ENCODE data around the gene SPTBN1. TPM values are rescaled to one million over a fixed set of nuclear protein-coding genes. Genes with fewer than 3 reads are reported as not detected.

Gene SPTBN1
- total and polyA plus RNA-seq, 2 experiments from 2014 or later: 125 to 435 TPM

- no peak for DNase-seq (ENCODE audit: low read depth in 1 of 2, low spot score in 1 of 2)
Observed at GRCh38 chr2:54564439-54564838, 108.3 kb downstream of the SPTBN1 start.

GRCh38 chr2:54565551-54565950, 109.4 kb downstream of the SPTBN1 start:
- no peak for DNase-seq (ENCODE audit: low read depth in 1 of 2, low spot score in 1 of 2)

More at GRCh38 chr2:54564439-54564838, 108.3 kb downstream of the SPTBN1 start:
- peak overlapping the region; percentile 77 for H3K27ac ChIP-seq
- H3K27me3 ChIP-seq: no peaks in the 10 kb centered on the region
- TF ChIP-seq CTCF (IDR thresholded peaks at IDR 0.05; ENCODE audit: low read depth, low read length): no peak
- H3K4me3 ChIP-seq: no peak overlapping the region
- peaks cover 71% of the 10 kb centered on the region for H3K4me1 ChIP-seq (ENCODE audit: low read depth)
- H3K36me3 ChIP-seq: no peaks in the 10 kb centered on the region
- no peaks in the 10 kb centered on the region for H3K9me3 ChIP-seq (ENCODE audit: low read depth)

GRCh38 chr2:54566896-54567295, 110.8 kb downstream of the SPTBN1 start:
- H3K9me3 ChIP-seq (ENCODE audit: low read depth): no peaks in the 10 kb centered on the region
- H3K4me1 ChIP-seq (ENCODE audit: low read depth): peaks cover 73% of the 10 kb centered on the region
- no peaks in the 10 kb centered on the region for H3K36me3 ChIP-seq
- H3K4me3 ChIP-seq: no peak overlapping the region
- TF ChIP-seq CTCF (IDR thresholded peaks at IDR 0.05; ENCODE audit: low read depth, low read length): no peak
- no peak overlapping the region for H3K27ac ChIP-seq
- no peaks in the 10 kb centered on the region for H3K27me3 ChIP-seq
- DNase-seq (ENCODE audit: low read depth in 1 of 2, low spot score in 1 of 2): no peak

More at GRCh38 chr2:54565551-54565950, 109.4 kb downstream of the SPTBN1 start:
- Histone ChIP-seq H3K9me3 (ENCODE audit: low read depth) (no peaks in the 10 kb centered on the region), H3K4me1 (ENCODE audit: low read depth) (peaks cover 72% of the 10 kb centered on the region), H3K4me3 (no peak overlapping the region), H3K36me3 (no peaks in the 10 kb centered on the region), H3K27me3 (no peaks in the 10 kb centered on the region), H3K27ac (peak overlapping the region; percentile 77)
- TF ChIP-seq CTCF (IDR thresholded peaks at IDR 0.05; ENCODE audit: low read depth, low read length): no peak

- no peaks in the 10 kb centered on the region for H3K36me3 ChIP-seq
- H3K4me3 ChIP-seq: no peak overlapping the region
- H3K27me3 ChIP-seq: no peaks in the 10 kb centered on the region
- peak in 1 of 2 donors; percentile 77 for DNase-seq (ENCODE audit: low read depth in 1 of 2, low spot score in 1 of 2)
- no peaks in the 10 kb centered on the region for H3K9me3 ChIP-seq (ENCODE audit: low read depth)
- peaks cover 70% of the 10 kb centered on the region for H3K4me1 ChIP-seq (ENCODE audit: low read depth)
- no peak for TF ChIP-seq CTCF (IDR thresholded peaks at IDR 0.05; ENCODE audit: low read depth, low read length)
- H3K27ac ChIP-seq: peak overlapping the region; percentile 82
Observed at GRCh38 chr2:54568876-54569321, 112.8 kb downstream of the SPTBN1 start.

- Histone ChIP-seq H3K4me1 (ENCODE audit: low read depth) (peaks cover 70% of the 10 kb centered on the region), H3K27ac (peak overlapping the region; percentile 82), H3K9me3 (ENCODE audit: low read depth) (no peaks in the 10 kb centered on the region), H3K27me3 (no peaks in the 10 kb centered on the region), H3K4me3 (no peak overlapping the region), H3K36me3 (no peaks in the 10 kb centered on the region)
- TF ChIP-seq CTCF (IDR thresholded peaks at IDR 0.05; ENCODE audit: low read depth, low read length): no peak
- no peak for DNase-seq (ENCODE audit: low read depth in 1 of 2, low spot score in 1 of 2)
Observed at GRCh38 chr2:54569745-54570301, 113.7 kb downstream of the SPTBN1 start.
